Superior temporal gyrus (tissue), 1 donor: Measurements from ENCODE around the gene HRAS.
A peak's percentile ranks its signal among the peaks of the same experiment; 100 is the strongest.

Experiments used
- DNase-seq: peaks from one replicate; pipeline ENCODE4 v3.0.0-alpha.2; 2016; ENCODE audit errors: extremely low spot score

HRAS gene

GRCh38 chr11:496834-497564 is 38.4 kb downstream of the HRAS start:
- DNase-seq = no peak

- no peak for DNase-seq
Measured at GRCh38 chr11:495537-495931, 39.8 kb downstream of the HRAS start.

GRCh38 chr11:494761-495536 is 40.4 kb downstream of the HRAS start:
- DNase-seq = peak; percentile 83

- DNase-seq = no peak
Measured at GRCh38 chr11:492427-493226, 42.7 kb downstream of the HRAS start.

GRCh38 chr11:491358-491757 is 44.0 kb downstream of the HRAS start:
- DNase-seq = no peak

GRCh38 chr11:490930-491260 is 44.5 kb downstream of the HRAS start:
- DNase-seq = no peak

GRCh38 chr11:490186-490929 is 45.0 kb downstream of the HRAS start:
- no peak for DNase-seq

GRCh38 chr11:489610-490185 is 45.7 kb downstream of the HRAS start:
- no peak for DNase-seq

- DNase-seq = peak; percentile 37
Measured at GRCh38 chr11:488992-489391, 46.4 kb downstream of the HRAS start.

- DNase-seq = no peak
Measured at GRCh38 chr11:488579-488978, 46.8 kb downstream of the HRAS start.

GRCh38 chr11:488062-488461 is 47.3 kb downstream of the HRAS start:
- DNase-seq = no peak

- no peak for DNase-seq
Measured at GRCh38 chr11:487571-488021, 47.8 kb downstream of the HRAS start.

- no peak for DNase-seq
Measured at GRCh38 chr11:486189-486588, 49.2 kb downstream of the HRAS start.

GRCh38 chr11:484616-485015 is 50.8 kb downstream of the HRAS start:
- no peak for DNase-seq
